ENCODE results near the gene PAX8.
A peak's percentile ranks its signal among the peaks of the same experiment; 100 is the strongest.

The PAX8 gene

DNA sequence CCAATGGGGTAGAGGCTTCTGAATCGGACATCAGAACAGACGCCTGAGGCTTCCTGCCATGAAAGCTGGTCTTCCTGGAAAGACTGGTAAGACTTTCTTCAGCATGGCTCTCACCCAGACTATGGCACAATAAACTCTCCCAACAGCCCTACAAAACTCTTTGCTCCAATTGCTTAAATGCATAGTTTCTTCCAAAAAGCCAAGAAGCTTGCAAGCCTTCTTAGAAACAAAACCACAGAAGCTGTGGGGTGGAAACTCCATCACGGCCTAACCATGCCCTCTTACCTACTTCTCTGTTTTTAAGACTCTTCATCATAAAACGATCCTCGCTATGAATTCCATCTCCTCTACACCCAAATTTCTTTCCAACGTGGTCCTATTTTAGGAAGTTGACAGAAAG, 48.2 kb downstream of the PAX8 start:
- Mint-ChIP-seq H3K27ac (peak overlapping the region; percentile 37), H3K36me3 (ENCODE audit: low read depth) (peaks cover 2% of the 10 kb centered on the region), H3K4me3 (no peak overlapping the region)

DNA sequence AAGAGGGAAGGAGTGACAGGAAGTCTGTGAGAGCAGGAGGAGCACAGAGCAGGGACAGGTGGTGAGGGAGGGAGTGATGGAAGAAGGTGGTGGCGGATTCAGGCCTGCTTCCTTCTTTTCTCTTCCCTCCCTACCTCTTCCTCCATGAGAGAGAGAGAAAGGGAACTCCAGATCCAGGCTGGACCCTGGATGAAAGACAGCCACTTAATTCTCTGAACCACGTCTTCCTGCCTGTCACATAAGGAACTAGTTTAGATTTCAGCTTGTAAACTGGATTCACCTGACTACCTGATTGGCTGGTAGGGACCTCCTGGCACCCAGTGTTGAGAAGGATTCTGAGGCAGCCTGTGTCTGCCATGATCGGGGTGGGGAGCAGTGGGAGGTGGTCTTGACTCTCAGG, 48.9 kb downstream of the PAX8 start:
- H3K4me1 Mint-ChIP-seq (ENCODE audit: low read depth), result peaks cover 22% of the 10 kb centered on the region
- H3K4me3 Mint-ChIP-seq, result no peak overlapping the region

More for the DNA sequence above, 48.2 kb downstream of the PAX8 start:
- Mint-ChIP-seq H3K4me1 (ENCODE audit: low read depth) (peaks cover 26% of the 10 kb centered on the region), H3K27me3 (no peaks in the 10 kb centered on the region), H3K9me3 (no peaks in the 10 kb centered on the region)
- no peak for DNase-seq

DNA sequence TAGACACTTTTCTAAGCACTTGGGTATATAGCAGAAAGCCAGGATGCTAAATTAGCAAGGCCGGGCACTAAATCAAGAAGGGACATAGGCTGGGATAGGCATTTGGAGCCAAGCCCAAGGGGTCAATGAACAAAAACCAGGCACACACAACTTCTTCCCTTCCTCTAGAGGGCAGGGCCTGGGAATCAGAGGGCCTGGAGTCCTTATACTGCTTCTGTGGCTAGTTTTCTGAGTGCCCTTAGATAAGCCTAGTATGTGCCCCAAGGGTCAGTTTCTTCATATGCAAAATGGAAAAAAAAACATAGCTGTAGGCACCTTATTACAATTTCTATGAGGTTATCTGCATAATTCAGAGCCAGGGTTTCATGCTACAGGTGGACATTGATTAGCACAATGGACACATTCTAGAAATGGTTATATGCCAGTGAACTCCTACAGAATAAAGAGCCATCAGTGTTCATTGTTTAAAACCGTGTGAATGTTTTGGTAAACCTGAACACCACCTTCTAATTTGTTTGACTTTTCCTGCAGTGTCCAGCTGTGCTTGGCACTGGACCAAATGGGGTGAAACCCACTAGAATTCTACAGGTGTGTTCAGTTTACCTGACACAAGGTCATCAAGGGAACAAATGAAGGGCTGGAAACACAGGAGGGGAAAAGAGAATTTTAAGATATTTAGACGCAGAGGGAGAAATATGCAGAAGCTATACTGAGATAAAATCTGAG, 49.6 kb downstream of the PAX8 start:
- Mint-ChIP-seq H3K27ac (no peak overlapping the region), H3K4me3 (no peak overlapping the region), H3K4me1 (ENCODE audit: low read depth) (peaks cover 20% of the 10 kb centered on the region), H3K9me3 (no peaks in the 10 kb centered on the region), H3K27me3 (no peaks in the 10 kb centered on the region), H3K36me3 (ENCODE audit: low read depth) (no peaks in the 10 kb centered on the region)
- DNase-seq, result no peak

More for the DNA sequence above, 48.9 kb downstream of the PAX8 start:
- Mint-ChIP-seq H3K27me3 (no peaks in the 10 kb centered on the region), H3K27ac (no peak overlapping the region), H3K9me3 (no peaks in the 10 kb centered on the region), H3K36me3 (ENCODE audit: low read depth) (no peaks in the 10 kb centered on the region)
- no peak for DNase-seq

DNA sequence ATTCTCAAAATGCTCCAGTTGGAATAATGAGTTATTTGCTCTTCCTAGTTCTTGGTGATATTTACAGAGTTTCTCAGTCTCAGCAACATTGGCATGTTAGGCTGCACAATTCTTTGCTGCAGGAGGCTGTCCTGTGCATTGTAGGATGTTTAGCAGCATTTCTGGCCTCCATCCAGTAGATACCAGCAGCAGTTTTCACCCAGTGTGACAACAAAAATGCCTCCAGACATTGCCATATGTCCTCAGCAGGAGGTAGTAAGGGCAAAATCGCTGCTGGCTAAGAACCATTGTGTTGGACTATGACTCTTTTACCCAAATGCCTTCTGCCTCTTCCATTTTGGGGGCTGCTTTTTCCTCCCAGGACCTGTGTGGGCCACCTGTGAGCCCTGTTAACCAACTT, 50.4 kb downstream of the PAX8 start:
- peaks cover 13% of the 10 kb centered on the region for H3K4me1 Mint-ChIP-seq (ENCODE audit: low read depth)
- H3K9me3 Mint-ChIP-seq, result no peaks in the 10 kb centered on the region
- H3K36me3 Mint-ChIP-seq (ENCODE audit: low read depth), result no peaks in the 10 kb centered on the region
- no peak overlapping the region for H3K27ac Mint-ChIP-seq
- no peak for DNase-seq
- no peaks in the 10 kb centered on the region for H3K27me3 Mint-ChIP-seq
- H3K4me3 Mint-ChIP-seq, result no peak overlapping the region

DNA sequence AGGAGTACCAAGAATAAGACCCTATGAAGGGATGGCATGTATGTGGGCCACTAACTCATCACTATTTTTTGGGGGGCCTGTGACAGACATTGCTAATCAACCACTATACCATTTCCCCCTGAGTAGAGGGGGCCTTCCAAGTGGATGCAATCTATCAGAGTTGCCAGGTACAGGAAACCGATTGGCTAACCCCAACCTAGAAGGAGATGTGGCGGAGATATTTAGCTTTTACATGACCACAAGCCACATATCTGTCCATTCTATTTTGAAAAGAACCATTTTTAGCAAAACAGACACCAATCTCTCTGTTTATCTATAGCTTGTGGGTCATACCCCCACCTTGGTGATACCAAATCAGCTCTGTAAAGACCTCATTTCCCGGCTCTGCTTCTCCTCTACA, 51.0 kb downstream of the PAX8 start:
- Mint-ChIP-seq H3K4me1 (ENCODE audit: low read depth) (peaks cover 13% of the 10 kb centered on the region), H3K27ac (no peak overlapping the region), H3K36me3 (ENCODE audit: low read depth) (no peaks in the 10 kb centered on the region), H3K27me3 (no peaks in the 10 kb centered on the region), H3K9me3 (no peaks in the 10 kb centered on the region), H3K4me3 (no peak overlapping the region)
- no peak for DNase-seq

DNA sequence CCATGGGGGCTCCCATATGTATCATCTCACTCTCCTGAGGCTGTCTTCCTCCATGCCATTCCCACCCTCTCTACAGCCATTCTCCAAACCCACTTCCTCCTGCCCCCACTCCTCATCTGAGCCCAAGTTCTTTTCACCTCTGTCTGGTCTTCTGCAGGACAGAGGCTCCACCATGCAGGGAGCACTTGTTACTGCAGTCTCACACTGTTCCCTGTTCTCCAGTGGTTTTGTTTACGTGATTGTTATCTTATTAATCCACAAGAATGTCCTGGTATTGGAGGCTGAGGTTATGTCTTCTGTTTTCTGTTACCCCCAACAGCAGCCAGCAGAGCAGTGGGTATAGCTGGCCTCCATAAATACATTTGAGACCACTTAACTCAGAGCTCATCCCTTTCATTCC, 51.4 kb downstream of the PAX8 start:
- no peak overlapping the region for H3K4me3 Mint-ChIP-seq

DNA sequence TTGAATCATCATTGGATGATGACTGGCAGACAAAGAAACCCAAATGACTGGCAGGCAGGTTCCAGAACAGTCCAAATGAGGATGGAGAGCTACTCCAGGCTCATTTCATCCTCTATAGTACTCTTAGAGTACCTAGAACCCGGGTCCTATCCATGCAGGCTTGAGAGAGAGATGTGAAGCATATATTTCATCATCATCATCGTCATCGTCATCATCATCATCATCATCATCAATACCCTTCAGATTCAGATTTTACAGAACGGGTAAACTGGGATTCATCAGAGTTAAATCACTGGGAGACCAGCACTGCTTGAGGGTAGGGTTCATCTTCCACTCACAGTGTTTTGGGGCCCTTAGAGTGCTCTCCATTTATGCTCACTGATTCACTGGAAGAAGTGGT, 52.3 kb downstream of the PAX8 start:
- H3K9me3 Mint-ChIP-seq, result no peaks in the 10 kb centered on the region
- H3K4me1 Mint-ChIP-seq (ENCODE audit: low read depth), result peaks cover 13% of the 10 kb centered on the region
- H3K27ac Mint-ChIP-seq, result no peak overlapping the region
- no peaks in the 10 kb centered on the region for H3K27me3 Mint-ChIP-seq
- no peak for DNase-seq
- H3K4me3 Mint-ChIP-seq, result no peak overlapping the region
- no peaks in the 10 kb centered on the region for H3K36me3 Mint-ChIP-seq (ENCODE audit: low read depth)

More for the DNA sequence above, 51.4 kb downstream of the PAX8 start:
- no peaks in the 10 kb centered on the region for H3K36me3 Mint-ChIP-seq (ENCODE audit: low read depth)
- H3K9me3 Mint-ChIP-seq, result no peaks in the 10 kb centered on the region
- peaks cover 13% of the 10 kb centered on the region for H3K4me1 Mint-ChIP-seq (ENCODE audit: low read depth)
- H3K27ac Mint-ChIP-seq, result no peak overlapping the region
- H3K27me3 Mint-ChIP-seq, result no peaks in the 10 kb centered on the region
- DNase-seq, result no peak

DNA sequence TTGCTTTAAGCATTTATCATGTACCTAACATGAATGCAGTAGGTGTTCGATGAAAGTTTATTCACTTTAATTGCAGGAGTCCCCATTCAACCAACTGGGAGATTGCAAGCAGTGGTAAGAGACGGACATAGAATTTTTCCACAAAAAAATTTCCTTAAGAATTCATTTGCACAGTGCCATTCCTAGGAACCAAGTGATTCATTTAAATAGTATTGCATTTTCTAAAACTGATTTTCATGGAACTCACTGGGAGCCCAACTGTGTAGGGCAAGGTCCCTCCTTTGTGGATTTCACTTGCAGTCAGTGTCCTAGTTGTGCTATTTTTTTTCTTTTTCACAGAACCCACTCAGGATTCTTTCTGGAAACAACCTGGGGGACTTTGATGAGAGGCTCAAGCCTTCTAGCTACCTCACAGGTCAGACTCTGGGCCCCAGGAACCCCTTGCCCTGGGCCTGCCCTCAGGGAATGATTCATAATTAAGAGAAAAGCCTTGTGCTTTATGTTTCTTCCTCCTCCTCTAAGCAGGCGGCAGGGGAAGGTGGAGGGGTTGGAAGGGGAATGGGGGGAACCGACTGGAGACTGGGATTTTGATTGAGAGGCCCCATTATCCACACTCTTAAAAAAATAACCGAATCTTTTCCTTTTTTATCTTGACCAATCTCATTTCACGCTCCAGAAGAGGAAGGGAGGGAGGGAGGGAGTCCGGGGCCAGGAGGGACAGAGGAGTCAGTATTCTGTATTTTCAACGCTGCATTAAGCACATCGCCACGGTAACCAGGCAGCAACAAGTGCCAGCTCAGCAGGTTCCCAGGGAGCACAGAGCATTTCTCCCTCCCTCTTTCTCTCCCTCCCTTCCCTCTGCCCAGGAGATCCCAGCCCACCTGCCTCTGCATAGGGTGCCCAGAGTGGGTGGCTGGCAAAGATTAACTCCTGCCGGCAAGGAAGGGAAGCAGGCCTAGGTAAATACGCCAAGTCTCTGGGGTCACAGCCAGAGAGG, 53.2 kb downstream of the PAX8 start:
- H3K4me3 Mint-ChIP-seq, result no peak overlapping the region
- peaks cover 5% of the 10 kb centered on the region for H3K4me1 Mint-ChIP-seq (ENCODE audit: low read depth)
- H3K9me3 Mint-ChIP-seq, result no peaks in the 10 kb centered on the region
- no peaks in the 10 kb centered on the region for H3K36me3 Mint-ChIP-seq (ENCODE audit: low read depth)
- H3K27me3 Mint-ChIP-seq, result no peaks in the 10 kb centered on the region
- no peak for DNase-seq
- no peak overlapping the region for H3K27ac Mint-ChIP-seq

DNA sequence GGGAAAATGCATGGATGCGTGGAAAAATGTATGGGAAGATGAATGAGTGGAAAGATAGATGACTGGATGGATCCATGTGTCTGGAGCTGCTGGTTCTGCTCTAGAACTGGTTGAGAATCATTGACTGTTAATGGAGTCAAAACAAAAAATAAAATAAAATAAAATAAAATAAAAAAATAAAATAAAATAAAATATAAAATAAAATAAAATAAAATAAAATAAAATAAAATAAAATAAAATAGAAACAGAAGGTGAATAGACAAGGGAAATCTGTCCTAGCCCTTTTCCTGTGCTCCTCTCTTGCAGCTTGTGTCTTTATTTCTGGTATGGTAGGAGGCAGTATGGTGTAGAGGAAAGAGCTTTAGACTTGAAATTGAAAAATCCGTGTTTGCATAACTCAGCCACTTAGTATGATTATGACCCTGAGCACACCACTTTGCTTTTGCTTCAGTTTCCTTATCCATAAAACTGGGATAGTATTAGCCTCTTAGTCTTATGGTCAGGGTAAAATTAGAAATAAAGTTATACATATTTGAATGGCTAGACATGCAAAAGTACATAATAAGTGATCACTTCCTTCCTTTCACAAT, 54.0 kb downstream of the PAX8 start:
- H3K27me3 Mint-ChIP-seq, result no peaks in the 10 kb centered on the region
- DNase-seq, result no peak

DNA sequence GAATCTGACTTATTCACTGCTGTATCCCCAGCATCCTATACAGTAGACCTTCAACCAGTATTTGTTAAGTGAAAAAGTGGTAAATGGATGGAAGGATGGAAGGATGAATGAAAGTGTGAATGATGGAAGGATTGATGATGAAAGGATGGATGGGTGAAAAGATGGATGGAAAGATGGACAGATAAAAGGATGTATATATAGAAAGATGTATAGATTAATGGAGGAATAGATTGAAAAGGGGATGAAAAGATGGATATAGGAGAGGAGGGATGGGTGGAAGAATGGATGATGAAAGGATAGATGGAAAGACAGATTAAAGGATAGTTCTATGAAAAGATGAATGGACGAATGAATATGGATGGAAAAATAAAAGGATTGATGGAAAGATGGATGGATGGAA, 54.9 kb downstream of the PAX8 start:
- no peaks in the 10 kb centered on the region for H3K27me3 Mint-ChIP-seq
- no peaks in the 10 kb centered on the region for H3K36me3 Mint-ChIP-seq (ENCODE audit: low read depth)
- H3K27ac Mint-ChIP-seq, result no peak overlapping the region
- no peak for DNase-seq
- no peak overlapping the region for H3K4me3 Mint-ChIP-seq
- H3K9me3 Mint-ChIP-seq, result no peaks in the 10 kb centered on the region
- no peaks in the 10 kb centered on the region for H3K4me1 Mint-ChIP-seq (ENCODE audit: low read depth)

More for the DNA sequence above, 54.0 kb downstream of the PAX8 start:
- no peaks in the 10 kb centered on the region for H3K9me3 Mint-ChIP-seq
- no peak overlapping the region for H3K27ac Mint-ChIP-seq
- H3K4me1 Mint-ChIP-seq (ENCODE audit: low read depth), result no peaks in the 10 kb centered on the region
- no peaks in the 10 kb centered on the region for H3K36me3 Mint-ChIP-seq (ENCODE audit: low read depth)
- H3K4me3 Mint-ChIP-seq, result no peak overlapping the region

DNA sequence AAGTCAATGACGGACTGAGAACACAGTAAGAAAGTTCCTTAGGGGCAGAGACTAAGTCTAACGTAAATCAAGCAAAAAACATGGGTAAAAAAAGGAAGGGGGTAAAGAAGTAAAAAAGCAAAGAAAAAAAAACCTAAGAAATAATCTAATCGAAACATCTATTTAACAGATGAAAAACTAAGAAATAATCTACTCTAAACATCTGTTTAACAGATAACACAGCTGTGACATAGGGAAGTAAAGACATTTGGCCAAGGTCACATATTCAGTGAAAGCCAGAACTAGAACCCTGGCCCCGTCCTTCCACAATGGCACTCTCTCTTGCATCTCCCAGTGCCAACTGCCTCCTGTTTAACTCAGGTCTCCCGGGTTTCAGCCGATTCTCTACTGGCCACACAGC, 56.9 kb downstream of the PAX8 start:
- H3K36me3 Mint-ChIP-seq (ENCODE audit: low read depth), result no peaks in the 10 kb centered on the region
- no peak overlapping the region for H3K4me3 Mint-ChIP-seq
- no peak for DNase-seq
- H3K27ac Mint-ChIP-seq, result no peak overlapping the region
- H3K4me1 Mint-ChIP-seq (ENCODE audit: low read depth), result peaks cover 14% of the 10 kb centered on the region
- H3K9me3 Mint-ChIP-seq, result no peaks in the 10 kb centered on the region
- H3K27me3 Mint-ChIP-seq, result no peaks in the 10 kb centered on the region

DNA sequence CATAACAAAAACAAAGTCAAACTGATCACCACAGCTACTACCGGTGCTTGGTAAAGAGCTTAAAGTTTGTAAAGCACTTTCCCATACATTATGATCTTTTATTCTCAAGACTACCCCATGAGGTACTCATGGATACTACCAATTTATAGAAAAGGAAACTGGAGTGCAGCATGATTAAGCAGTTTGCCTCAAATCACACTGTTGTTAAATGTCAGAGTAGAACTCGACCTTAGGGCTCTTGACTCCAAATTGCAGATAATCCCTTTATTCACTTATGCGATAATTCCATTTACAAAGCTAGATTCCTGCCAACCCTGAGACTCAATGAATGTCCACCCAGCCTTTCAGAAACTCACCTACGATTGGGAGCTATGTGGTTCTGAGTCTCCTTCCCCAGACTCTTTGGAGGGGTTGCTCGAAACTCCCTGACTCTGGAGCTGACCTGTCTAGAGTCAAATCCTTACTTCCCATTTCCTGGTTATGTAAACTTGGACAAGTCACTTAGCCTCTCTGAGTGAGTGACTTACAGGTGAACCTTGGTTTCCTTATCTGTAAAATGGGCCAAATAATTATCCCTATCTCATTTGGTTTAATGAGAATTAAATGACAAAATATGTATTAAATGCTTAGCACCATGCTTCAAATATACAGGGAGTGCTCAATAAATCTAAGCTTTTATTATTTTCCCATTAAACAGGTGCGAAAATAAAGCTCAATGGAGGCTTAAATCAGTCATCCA, 57.6 kb downstream of the PAX8 start:
- Mint-ChIP-seq H3K27me3 (no peaks in the 10 kb centered on the region), H3K9me3 (no peaks in the 10 kb centered on the region), H3K27ac (no peak overlapping the region), H3K4me3 (no peak overlapping the region), H3K36me3 (ENCODE audit: low read depth) (no peaks in the 10 kb centered on the region), H3K4me1 (ENCODE audit: low read depth) (peaks cover 14% of the 10 kb centered on the region)
- DNase-seq, result no peak

DNA sequence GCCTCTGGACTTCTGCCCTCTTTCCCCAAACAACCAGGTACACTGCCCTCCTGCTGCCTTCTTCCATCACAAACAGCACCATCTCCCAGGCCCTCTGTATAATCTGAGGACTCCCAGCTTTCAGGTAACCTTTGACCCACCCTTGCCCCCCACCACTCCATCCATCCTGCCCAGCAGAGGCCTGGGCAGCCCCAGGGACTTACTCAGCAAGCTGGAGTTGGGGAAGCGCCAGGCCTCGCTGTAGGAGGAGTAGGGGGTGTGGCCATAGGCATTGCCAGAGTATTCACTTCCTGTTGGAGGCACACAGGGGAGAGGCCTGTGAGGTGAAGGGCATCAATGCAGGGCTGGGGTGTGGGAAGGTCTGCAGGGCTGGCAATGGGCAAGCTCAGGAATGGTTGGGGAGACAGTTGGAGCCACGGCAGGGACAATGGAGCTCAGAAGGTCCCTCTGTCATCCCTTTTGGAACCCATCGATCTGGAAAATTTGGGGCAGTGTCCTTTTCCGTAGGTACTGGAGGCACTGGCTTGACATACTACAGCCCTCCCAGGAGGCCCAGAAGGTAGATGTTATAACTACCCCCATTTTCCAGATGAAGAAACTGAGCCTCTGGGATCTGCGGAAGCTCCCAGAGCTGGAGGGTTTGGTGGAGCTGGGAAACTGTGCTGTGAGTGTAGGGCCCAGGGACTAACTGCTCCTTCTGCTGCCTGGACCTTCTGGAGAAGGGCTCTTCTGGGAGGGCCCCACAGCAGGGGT, 58.7 kb downstream of the PAX8 start:
- Mint-ChIP-seq H3K4me3 (no peak overlapping the region), H3K9me3 (no peaks in the 10 kb centered on the region), H3K27ac (no peak overlapping the region), H3K36me3 (ENCODE audit: low read depth) (no peaks in the 10 kb centered on the region), H3K27me3 (no peaks in the 10 kb centered on the region), H3K4me1 (ENCODE audit: low read depth) (peaks cover 14% of the 10 kb centered on the region)
- no peak for DNase-seq

DNA sequence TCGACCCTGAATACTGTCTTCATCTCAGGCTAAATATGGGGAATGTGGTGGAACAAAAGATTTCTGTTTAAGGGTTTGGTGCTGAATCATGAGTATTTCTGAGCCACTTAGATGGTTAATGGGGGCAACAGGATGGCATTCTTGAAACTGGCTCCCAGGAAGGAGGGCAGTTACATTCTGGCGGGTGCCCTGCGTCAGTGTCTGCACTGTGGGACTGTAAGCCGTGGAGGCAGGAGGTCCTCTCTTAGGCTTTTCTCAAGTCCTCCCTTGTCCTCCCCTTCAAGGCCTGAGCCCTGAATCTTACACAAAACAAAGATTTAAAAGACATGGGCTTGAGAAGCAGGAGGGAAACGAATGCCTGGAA, 59.2 kb downstream of the PAX8 start:
- no peak overlapping the region for H3K27ac Mint-ChIP-seq
- H3K36me3 Mint-ChIP-seq (ENCODE audit: low read depth), result no peaks in the 10 kb centered on the region
- H3K9me3 Mint-ChIP-seq, result no peaks in the 10 kb centered on the region
- no peak overlapping the region for H3K4me3 Mint-ChIP-seq
- peaks cover 14% of the 10 kb centered on the region for H3K4me1 Mint-ChIP-seq (ENCODE audit: low read depth)
- no peaks in the 10 kb centered on the region for H3K27me3 Mint-ChIP-seq
- no peak for DNase-seq
